Stimulated activated CD4-positive, alpha-beta T cell treated with anti-CD3 and anti-CD28 coated beads, TNF-alpha, amount 100 ng/mL, for 1 hour (primary cell): ENCODE results near the gene LAYN.

ENCODE experiments used
- DNase-seq, 3 donors: peaks; one replicate each; pipeline ENCODE4 v3.0.0-alpha.2; 2020; ENCODE audit warnings: low read depth in 3 of 3, low spot score in 1 of 3

The LAYN gene

DNA sequence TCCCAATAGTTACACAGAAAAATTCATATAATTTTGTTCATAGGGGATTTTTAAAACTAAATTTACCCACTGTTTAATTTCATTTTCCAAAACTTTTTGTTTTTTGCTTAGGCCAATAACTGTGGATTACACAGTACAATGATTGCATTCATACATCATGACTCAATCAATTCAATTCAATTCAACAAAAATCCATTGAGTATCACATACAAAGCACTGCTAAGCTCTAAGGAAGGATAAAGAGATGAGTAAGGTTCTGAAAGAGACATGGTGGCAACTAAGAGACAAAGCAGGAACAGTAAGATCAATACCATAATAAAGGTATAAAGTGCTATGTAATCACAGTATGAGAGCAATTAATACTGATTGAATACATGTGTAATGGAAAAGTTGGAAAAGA, 9.4 kb upstream of the LAYN start:
- no peak for DNase-seq

DNA sequence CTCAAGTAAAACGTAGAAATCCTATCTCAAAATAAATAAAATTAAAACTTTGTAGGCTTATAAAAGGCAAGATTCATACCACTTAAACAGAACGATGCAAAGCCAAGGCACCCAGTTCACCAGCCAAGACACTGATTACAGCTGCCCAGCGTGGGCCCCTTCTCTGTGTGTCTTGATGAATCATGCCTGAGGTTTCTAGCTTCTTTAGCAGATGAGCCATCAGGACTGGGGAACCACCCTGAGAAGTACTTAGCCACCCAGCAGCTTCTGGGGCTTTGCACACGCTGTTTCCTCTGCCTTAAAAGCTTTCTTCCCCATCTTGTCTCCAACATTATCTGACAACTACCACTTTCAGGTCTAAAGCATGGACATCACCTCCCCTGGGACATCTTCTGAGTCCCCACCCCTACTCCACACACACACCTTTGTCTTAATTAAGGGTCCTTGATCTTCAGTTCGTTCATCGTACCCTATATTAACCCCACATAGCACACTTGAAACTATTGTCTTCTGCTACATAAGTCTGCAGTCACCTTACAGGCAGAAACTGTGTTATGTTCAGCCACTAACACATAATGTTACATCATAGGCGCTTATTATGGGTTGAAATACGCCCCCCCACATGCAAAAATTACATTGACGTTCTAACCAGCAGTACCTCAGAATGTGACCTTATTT, 8.7 kb upstream of the LAYN start:
- DNase-seq: no peak

- no peak for DNase-seq
These were observed 8.2 kb upstream of the LAYN start for GRCh38 chr11:111532365-111532709.

- no peak for DNase-seq
These were observed 5.2 kb upstream of the LAYN start for GRCh38 chr11:111535281-111535680.

DNA sequence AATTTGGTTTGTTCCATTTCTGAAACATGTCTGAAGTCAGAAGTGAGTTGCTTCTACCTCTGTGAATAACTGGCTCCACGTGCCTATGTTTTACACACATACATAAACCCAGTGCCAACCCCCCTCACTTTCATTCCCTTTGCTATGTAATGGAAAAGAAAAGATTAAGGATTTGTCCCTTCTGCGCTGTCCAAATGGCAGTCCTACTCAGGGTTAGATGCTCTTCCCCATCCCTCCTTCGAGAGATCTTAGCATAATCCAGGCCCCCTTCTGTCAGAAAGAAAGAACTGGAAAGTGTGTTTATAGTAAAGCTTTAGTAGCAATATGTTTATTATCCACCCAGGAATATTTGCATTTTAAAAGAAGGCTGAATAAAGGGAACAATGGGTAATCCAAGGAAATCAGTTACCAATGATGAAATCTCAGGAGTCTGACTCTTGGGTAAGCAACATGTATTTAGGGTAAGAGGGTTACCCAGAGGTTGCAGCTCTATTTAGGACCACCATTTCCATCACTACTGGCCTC, 3.1 kb upstream of the LAYN start:
- no peak for DNase-seq

- no peak for DNase-seq
These were observed 2.0 kb upstream of the LAYN start for GRCh38 chr11:111538407-111539114.

DNA sequence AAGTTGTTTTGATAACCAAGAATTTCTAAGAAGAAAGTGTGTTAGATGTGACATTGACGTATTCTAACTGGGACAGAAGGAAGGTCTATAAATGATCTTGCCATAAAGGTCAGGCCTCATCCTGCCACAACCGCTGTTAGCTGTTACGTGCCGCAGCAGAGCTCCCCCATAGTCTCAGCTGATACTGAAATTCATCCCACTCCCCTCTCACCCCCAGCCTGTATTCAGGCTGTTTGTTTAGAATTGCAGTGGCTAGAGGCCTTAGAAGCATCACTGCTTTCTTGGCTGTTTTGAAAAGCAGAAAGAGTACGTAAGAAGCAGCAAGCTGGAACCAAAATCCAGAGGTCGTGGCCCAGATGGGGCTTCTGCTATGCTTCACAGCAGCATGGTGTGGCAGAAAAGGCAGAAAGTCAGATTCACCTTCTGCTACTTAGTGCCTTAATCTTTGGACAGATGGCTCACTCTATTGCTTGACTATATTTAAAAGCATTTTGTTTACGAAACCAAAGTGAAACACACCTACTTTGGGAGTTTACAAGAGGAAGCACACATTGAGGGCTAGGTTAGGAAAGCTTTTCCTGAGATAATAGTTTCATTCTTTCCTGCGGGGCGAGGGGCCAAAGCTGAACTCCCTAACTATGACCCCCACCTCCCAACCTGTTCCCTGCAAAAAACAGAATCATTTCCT, 950 bp upstream of the LAYN start:
- no peak for DNase-seq

DNA sequence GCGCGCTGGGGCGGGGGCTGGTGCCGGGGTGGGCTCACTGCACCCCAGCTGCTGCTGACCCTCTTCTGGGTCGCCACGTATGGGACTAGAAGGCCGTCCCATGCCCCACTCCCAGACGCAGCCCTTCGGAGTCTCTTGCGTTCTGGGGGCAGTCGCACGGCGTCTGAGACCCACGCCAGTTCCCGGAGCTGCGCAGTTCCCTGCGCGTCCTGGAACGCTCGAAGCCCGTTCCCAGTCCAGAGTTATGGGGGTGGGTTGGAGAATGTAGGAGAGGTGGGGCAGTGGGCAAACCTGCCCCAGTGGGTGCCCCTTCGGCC, 375 bp downstream of the LAYN start:
- no peak for DNase-seq

DNA sequence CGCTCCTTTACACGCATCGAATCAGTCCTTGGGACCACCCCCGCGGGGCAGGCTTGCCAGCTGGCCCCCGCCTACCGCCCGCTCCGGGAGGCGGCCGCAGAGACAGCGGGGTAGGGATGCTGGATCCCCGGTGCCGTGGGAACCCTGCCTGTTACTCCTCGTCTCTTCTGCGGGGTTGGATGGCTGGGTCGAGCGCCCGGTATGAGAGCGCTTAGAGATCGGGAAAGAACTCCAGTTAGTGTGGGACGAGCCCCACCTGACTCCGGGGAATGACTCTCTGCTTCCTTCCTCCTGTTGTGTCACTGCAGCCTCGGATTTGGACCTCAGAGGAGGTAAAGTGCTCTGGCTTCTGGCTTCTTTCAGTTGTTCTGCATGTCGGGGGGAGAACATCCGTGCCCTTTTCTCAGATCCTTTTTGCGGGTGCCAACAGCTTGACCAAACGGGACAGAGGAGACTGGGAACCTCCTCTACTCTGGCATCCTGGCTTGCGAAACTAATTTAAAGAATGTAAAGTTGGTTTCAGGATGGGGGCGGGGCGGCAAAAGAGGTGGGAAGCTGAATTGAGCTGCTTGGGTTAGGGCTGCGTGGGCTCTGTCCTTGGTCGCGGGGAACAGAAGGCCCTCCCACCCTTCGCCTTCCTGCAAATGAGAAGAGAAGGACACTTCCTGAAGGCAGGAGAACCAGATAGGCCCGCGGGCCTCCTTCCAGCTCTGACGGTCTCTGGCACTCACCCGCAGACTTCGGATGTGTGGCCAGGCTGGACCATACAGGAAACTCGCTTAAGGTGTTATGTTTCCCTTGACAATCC, 938 bp downstream of the LAYN start:
- no peak for DNase-seq

DNA sequence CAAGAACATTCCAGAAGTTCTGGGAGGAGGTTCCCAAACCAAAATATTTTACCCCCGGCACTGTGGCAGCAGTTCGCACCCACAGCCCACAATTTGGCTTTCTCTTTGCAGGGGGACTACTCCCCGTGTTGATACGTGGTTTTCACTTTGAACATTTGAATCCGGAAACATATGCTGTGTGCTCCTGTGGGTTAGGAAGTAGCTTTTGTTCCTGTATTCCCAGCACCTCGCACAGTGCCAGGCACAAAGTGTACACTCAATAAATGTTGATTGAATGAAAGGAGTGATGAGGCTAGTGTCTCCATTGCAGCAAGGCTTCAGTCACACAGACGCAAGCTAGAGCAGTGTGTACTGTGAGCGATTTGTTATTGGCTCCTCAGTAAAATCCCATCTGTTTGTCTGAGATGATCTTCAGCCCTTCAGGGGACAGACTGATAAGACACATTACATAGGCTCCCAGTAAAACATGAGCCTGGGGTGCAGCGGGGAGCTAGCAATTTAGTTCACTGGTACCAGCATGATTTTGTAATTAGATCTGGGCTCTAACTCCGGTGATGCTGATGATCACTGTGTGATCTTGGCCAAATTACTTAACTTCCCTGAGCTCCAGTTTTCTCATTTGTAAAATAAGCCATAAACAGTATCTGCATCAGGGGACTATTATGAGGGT, 2.2 kb downstream of the LAYN start:
- DNase-seq: no peak

- no peak for DNase-seq
These were observed 8.0 kb downstream of the LAYN start for GRCh38 chr11:111548525-111548924.

DNA sequence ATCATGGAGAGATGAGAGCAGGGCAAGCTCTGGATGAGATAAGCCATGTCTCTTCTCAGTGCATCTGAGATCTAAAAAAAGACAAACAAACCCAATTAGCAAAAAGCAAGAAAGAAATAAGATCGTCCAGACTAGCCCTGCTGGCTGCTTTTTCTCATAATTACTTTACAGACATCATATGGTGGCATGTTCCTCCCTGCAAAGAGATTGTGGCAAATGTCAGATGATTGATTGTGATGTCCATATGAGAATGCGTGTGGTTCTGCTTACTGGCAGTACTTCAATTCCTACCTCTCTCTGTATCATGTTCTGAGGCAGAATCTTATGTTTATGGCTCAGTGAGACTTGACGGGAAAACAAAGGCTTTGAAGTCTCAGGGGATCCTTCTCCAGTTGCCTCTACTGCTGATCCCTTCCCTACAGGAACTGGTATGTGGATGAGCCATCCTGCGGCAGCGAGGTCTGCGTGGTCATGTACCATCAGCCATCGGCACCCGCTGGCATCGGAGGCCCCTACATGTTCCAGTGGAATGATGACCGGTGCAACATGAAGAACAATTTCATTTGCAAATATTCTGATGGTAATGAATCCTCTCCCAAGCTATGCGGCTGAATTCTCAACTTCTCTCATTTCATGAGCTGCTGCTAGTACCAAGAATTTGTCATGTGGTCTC, 8.8 kb downstream of the LAYN start:
- no peak for DNase-seq

- DNase-seq: no peak
These were observed 9.3 kb downstream of the LAYN start for GRCh38 chr11:111549869-111550203.

- DNase-seq: no peak
These were observed 9.7 kb downstream of the LAYN start for GRCh38 chr11:111550258-111550657.

- DNase-seq: no peak
These were observed 14.0 kb downstream of the LAYN start for GRCh38 chr11:111554532-111554931.

DNA sequence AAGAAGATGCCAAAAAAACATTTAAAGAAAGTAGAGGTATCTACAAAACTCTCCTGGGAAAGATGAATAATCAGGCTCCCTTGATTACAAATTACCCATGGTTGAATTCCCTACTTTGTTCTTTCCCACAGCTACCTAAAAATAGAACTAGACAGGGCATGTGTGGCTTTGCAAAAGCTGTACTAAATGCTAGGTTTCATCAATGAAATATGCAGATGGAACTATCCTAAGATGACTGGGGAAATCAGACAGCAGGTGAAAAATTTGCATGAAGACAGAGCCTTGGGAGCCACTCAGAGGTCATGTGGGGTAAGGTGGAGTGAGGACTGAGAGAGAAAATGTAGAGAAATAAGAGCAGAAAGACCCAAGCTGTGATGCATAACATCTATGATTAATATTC, 14.7 kb downstream of the LAYN start:
- no peak for DNase-seq

GRCh38 chr11:111557425-111558111, 17.0 kb downstream of the LAYN start:
- no peak for DNase-seq

- no peak for DNase-seq
These were observed 19.4 kb downstream of the LAYN start for GRCh38 chr11:111559800-111560464.

- DNase-seq: no peak
These were observed 20.3 kb downstream of the LAYN start for GRCh38 chr11:111560800-111561199.

DNA sequence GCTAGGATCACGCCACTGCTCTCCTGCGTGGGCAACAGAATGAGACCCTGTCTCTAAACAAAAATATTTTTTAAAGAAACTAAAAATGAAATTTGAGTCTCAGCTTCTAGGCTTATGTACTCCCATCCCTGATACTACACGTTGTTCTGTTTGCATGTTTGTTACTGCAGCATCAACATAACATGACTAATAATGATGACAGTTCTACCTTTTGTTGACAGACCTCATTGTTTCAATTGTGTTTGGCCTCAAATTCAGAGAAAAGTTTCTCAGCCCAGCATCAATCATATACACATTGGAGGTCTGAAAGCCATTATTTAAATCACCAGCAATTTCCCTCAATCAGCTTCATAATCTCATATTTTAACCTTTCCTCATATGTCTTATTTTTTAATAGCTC, 20.8 kb downstream of the LAYN start:
- no peak for DNase-seq
